Suppressor macrophage treated with lipopolysaccharide for 1 hour (primary cell): ENCODE results near the gene TNKS2.
A peak's percentile ranks its signal among the peaks of the same experiment; 100 is the strongest.
"Not testable (repeated sequence)": the region's sequence is repeated elsewhere in the genome, so short reads cannot be mapped to it uniquely, and the experiment has no call there.

Experiments used
- DNase-seq, 3 donors: peaks; one replicate each; pipeline ENCODE4 v3.0.0-alpha.2; 2020 to 2022

Gene TNKS2

GRCh38 chr10:91797048-91797690 lies 1.1 kb upstream of the TNKS2 start:
- DNase-seq: no peak

GRCh38 chr10:91798649-91799611 lies 704 bp downstream of the TNKS2 start:
- peak; percentile 74 to 89 (median 84) for DNase-seq

DNA sequence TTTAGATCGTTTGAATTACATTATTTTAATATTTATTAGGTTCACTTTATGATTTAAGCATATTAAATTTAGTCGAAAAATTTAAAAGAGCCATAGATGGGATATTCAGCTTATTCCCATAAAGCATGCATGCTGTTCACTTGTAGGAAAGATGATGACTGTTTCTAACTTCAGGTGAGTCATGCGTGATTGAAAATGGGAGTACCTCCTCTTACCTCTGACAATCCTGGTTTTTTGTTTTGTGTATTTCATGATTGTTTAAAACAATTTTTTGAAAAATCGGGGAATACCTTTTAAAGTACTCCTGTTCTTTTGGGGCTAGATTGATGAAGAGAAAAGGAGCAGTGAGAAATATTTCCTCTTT lies 1.4 kb downstream of the TNKS2 start:
- peak in 1 of 3 donors; percentile 23 for DNase-seq

DNA sequence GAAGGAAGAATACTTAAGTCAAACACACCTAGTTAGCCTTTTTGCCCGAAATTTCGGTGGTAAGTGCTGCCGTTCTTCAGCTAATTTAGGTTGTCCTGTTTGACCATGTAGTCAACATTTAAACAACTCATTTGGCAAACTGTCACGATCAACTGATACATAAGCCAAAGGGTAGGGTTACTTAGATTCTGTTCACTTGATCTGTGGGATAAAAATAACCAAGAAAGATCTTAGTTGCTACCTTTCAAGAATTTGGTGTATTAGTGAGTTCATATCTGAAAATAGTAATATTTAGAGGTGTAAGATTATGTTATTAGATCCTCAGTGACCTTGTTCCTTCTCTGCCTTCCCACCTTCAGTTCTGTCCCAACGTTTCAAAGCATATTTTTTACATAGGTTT lies 2.0 kb downstream of the TNKS2 start:
- DNase-seq: no peak

- DNase-seq: no peak
These were observed 2.5 kb downstream of the TNKS2 start for GRCh38 chr10:91800756-91801155.

GRCh38 chr10:91803386-91804125 lies 5.3 kb downstream of the TNKS2 start:
- DNase-seq: no peak

- no peak for DNase-seq
These were observed 5.9 kb downstream of the TNKS2 start for GRCh38 chr10:91804126-91804510.

GRCh38 chr10:91805110-91805838 lies 7.0 kb downstream of the TNKS2 start:
- DNase-seq: no peak

GRCh38 chr10:91807264-91807663 lies 9.0 kb downstream of the TNKS2 start:
- not testable (repeated sequence) for DNase-seq

GRCh38 chr10:91813251-91813650 lies 15.0 kb downstream of the TNKS2 start:
- DNase-seq: no peak

- DNase-seq: no peak
These were observed 18.8 kb downstream of the TNKS2 start for GRCh38 chr10:91816981-91817380.

DNA sequence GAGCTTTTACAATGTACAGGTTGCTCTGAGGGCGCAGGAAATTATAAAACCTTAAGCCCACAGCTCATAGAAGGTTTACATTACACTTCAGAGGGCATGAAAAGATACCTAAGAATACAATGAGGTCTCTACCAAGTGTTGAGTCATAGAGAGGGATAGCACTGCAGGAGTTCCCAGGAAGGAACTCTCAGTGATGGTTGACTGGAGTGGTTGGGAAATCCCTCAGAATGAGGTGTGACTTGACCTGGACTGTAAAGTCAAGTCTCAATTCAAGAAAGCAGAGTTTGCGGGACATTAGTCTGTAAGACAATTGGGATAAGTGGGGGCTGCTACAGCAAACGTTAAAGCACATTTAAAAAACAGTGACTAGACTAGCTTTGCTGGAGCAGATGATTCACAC lies 21.9 kb downstream of the TNKS2 start:
- DNase-seq: no peak

DNA sequence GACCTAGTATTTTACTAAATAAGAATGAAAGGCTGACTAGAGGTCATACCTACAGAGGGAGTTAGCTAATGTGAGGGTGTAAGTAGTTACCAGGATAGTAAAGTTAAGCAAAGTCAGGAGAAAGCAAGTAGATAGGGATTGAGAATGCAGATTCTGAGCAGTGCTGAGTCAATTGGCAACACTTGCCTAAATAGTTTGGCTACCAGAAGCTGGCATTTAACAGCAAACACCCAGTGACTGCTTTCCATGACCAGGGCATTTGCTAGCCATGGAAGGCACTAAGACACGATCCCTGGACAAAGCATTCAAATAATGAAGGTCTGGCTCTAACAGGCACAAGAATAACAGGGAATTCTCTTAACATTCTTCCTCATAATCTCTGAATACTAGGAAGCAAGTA lies 25.9 kb downstream of the TNKS2 start:
- no peak for DNase-seq

DNA sequence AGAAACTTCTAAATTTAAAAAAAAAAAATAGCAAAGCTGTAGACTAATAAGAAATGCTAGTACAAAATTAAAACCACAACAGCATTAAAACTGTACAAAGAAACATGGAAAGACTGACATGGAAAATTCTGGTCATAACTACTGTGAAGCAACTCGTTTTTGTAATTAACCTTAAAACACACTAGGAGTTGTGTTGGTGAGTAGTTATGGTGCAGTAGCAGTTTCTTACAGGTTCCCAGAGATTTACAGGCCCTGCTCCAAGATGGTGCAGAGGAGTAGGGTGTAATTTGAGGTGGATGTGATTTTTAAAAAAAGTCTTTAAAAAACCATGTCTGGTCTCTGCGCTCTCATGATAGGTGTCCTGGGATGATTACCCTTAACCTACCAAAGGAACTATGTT lies 31.0 kb downstream of the TNKS2 start:
- DNase-seq: no peak

GRCh38 chr10:91838199-91838598 lies 40.0 kb downstream of the TNKS2 start:
- DNase-seq: no peak

- no peak for DNase-seq
These were observed 44.9 kb downstream of the TNKS2 start for GRCh38 chr10:91843083-91843482.

DNA sequence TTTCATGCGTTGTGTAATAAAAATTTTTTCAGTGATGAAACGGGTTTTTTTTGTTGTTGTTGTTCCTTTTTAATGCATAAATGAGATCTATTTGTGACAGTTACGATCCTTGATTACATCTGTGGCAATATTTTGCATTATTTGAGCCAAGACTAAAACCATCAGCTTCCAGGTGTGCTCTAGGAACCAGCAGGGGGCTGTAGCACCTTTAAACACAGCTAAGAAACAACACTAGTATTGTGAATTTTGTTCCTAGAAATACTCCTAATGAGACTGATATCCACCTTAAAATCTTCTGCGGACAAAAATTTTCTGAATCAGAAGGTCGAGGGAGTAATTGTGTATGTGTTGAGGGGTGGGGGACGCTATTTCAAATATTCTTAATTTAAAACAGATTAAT lies 58.4 kb downstream of the TNKS2 start:
- peak in 1 of 3 donors; percentile 13 for DNase-seq

DNA sequence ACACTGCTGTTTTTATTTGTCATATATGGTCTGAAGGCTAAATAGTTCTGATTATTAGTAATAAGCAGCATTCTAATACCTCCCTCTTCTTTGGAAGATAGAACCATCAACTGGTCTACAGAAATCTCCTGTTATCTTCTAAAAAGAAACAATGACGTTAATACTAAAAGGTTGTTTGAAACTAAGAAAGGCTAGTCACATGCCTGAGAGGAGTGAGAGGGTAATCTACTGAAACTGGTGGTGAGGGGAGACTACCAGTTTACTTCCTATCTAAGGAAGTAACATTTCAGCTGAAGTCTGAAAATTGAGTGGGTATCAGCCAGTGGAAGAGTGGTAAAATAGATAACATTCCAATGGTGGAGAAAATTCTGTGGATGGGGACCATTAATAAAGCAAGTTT lies 62.7 kb downstream of the TNKS2 start:
- DNase-seq: no peak

DNA sequence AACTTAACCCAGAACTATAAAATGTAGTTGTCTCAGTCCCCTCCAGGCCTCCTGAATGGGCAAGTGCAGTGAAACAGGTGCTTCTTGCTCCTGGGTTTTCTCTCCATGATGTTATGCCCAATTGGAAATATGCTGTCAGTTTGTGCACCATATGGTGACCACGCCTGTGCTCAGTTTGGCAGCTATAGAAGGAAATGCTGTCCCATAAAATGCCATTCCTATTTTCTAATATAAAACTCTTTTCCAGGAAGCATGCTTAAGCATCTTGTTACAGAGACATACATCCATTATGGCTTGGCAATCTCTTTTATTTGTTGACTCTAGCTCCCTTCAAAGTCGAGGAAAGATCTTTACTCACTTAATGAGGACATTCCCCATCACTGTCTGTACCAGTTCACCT lies 65.9 kb downstream of the TNKS2 start:
- no peak for DNase-seq

DNA sequence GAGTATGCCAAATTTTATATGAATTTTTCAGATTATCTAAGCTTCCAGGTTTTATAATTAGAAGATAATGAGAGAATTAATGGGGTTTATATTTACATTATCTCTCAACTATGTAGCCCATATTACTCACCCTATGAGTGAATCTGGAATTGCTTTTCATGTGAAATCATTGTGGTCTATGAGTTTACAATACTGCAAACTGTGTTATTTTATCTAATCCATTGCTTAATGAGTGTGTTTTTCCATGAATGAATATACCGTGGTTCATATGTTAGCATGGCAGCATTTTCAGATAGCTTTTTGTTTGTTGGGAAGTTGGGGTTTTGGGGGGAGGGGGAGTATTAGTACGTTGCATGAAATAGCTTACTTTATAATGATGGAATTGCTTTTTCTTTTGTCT lies 66.5 kb downstream of the TNKS2 start:
- no peak for DNase-seq

GRCh38 chr10:91865562-91866081 lies 67.4 kb downstream of the TNKS2 start:
- DNase-seq: no peak

- DNase-seq: no peak
These were observed 76.9 kb downstream of the TNKS2 start for GRCh38 chr10:91875156-91875555.

DNA sequence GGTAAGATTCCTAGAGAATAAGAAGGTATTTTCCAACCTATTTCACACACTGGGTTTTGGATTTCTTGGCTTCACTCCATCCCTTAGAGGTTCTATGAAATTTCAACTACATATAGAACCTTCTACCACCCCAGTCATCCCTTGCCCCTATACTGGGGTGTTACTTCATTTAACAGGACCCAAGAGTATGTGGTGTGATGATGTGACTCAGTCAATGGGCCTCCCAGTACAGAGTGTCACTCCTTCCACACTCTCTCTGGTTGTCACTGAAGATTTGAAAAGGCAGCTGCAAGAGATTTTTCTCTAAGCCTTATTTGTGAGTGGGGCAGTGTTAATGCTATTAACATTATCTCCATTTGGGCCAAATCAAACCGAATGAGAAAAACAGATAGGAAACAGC lies 77.6 kb downstream of the TNKS2 start:
- no peak for DNase-seq
